Measurements from ENCODE around the gene LDLRAD3. TPM values are rescaled to one million over a fixed set of nuclear protein-coding genes. Genes with fewer than 3 reads are reported as not detected.
A peak's percentile ranks its signal among the peaks of the same experiment; 100 is the strongest.
"Not testable (repeated sequence)": the region's sequence is repeated elsewhere in the genome, so short reads cannot be mapped to it uniquely, and the experiment has no call there.

The LDLRAD3 gene, protein sequence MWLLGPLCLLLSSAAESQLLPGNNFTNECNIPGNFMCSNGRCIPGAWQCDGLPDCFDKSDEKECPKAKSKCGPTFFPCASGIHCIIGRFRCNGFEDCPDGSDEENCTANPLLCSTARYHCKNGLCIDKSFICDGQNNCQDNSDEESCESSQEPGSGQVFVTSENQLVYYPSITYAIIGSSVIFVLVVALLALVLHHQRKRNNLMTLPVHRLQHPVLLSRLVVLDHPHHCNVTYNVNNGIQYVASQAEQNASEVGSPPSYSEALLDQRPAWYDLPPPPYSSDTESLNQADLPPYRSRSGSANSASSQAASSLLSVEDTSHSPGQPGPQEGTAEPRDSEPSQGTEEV
- total RNA-seq, result 1 to 10 TPM in 1 of 2 donors, under 1 TPM in 1; 0.10 to 1.8 TPM

DNA sequence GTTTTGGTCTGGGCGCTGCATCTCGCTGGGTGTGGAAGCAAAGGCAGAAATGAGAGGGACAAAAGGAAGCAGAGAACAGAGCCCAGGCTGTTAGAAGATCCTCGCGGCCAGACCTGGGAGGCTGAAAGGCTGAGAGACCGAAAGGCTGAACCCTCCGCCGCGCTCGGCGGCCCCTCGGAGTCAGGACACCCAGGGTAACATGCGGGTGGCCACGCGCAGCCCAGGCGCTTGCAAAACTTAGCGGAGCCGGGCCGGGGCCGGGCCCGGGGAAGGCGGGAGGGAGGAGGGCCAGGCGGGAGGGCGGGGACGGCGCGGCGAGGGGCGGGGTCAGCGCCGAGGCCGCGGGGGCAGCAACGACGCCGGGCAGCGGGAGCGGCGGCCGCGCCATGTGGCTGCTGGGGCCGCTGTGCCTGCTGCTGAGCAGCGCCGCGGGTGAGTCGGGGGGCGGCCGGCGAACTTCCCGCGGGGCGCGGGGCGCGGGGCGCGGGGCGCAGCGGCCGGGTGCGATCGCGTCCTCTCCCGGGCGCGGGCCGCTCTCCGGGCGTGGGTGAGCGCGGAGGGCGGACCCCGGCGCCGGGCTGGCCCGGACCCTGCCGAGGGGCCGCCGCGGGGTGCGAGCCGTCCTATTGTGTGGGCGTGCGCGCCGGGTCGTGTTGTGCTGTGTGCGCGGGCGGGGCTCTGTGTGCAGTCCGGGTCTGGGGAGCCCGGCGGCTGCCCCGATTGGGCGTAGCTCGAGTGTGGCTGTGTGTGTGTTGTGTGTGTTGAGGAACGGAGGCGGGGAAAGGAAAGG, at the start of gene LDLRAD3:
TSS of gene LDLRAD3 (plus strand) at position 350 of the 790 bp plus-strand sequence. CDS start at position 387, 37 bp downstream.
- Mint-ChIP-seq H3K27me3 (peaks cover 22 to 48% of the 10 kb centered on the region in 2 donors), H3K27ac (no peak within 1 kb of the TSS), H3K4me1 (ENCODE audit: low read depth in 2 of 2) (peaks cover 5 to 8% of the 10 kb centered on the region in 2 donors), H3K4me3 (peak within 1 kb of the TSS; percentile 83), H3K36me3 (no peaks in the 10 kb centered on the region), H3K9me3 (no peaks in the 10 kb centered on the region)
- peak; percentile 90 to 93 for ATAC-seq
- peak; percentile 77 for DNase-seq (ENCODE audit: low spot score)

DNA sequence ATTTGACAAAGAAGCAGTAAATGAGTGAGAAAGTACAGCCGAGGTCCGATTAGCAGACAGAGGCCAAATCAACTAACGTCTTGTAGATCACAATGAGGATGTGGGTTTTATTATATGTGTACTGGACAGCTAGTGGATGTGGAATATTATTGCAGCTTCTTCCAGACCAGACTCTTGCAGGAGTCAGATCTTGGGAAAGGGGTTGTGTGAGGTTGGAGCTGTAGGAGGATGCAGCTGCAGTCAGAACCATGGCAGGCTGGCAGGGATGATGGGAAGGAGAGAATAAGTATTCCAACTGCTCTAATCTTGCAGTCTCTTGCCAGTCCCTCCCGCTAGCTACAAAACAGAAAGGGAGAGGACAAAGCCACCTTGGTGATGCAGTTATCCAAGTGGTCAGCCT, 46.8 kb upstream of the LDLRAD3 start:
- no peak for ATAC-seq
- no peaks in the 10 kb centered on the region for H3K9me3 Mint-ChIP-seq
- H3K4me1 Mint-ChIP-seq (ENCODE audit: low read depth in 2 of 2), result no peaks in the 10 kb centered on the region
- H3K27ac Mint-ChIP-seq, result no peak overlapping the region
- no peaks in the 10 kb centered on the region for H3K36me3 Mint-ChIP-seq
- no peak overlapping the region for H3K4me3 Mint-ChIP-seq
- H3K27me3 Mint-ChIP-seq, result peaks cover 7 to 10% of the 10 kb centered on the region in 2 donors
- no peak for DNase-seq (ENCODE audit: low spot score)

DNA sequence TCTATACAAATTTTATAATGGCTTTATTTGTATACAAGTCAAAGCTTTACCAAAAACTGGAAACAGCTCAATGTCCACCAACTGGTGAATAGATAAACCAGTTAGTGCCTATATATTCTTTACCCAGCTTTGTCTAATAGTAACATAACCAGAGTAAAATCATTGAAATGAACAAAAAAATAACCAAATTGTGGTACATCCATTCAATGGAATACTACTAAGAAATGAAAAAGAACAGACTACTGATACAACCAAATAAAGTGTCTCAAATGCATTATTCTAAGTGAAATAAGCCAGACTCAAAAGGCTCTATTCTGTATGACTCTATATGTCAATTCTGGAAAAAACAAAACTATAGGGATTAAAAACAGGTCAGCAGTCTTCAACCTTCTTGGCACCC, 40.9 kb upstream of the LDLRAD3 start:
- Mint-ChIP-seq H3K27ac (no peak overlapping the region), H3K36me3 (no peaks in the 10 kb centered on the region), H3K27me3 (peaks cover 0 to 8% of the 10 kb centered on the region in 2 donors), H3K4me3 (no peak overlapping the region), H3K4me1 (ENCODE audit: low read depth in 2 of 2) (peaks cover 0 to 3% of the 10 kb centered on the region in 2 donors), H3K9me3 (no peaks in the 10 kb centered on the region)
- ATAC-seq (no peak), DNase-seq (ENCODE audit: low spot score) (no peak)

DNA sequence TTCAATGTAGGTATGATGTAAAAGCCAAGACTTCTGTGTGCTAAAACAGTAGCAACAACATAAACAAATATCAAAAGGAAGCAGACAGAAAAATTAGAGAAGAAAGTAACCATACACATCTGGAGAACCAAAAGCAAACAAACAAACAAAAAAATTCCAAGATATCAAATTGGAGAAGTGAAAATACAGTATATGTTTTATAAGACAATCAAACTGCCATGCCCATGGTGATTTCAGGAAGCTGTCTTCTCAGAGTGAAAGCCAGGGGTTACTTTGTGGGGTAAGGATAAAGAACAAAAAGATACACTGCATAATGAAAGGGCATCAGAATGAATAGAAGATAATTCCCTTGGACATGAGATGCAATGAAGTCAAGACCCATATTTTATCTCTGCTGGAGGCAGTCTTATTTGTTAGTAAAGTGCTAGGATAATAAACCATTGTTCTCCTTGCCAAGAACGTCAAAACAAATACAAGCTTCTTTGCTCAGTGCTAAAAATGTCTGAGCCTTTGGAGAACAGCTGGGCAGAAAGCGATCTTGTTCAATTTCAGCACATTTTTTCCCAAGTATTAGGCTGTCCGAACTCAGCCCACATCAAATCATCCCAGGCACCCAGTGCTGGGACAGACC, 38.1 kb upstream of the LDLRAD3 start:
- Mint-ChIP-seq H3K4me3 (no peak overlapping the region), H3K9me3 (no peaks in the 10 kb centered on the region), H3K27me3 (peaks cover 0 to 10% of the 10 kb centered on the region in 2 donors), H3K4me1 (ENCODE audit: low read depth in 2 of 2) (peaks cover 0 to 3% of the 10 kb centered on the region in 2 donors), H3K27ac (no peak overlapping the region), H3K36me3 (no peaks in the 10 kb centered on the region)
- no peak for DNase-seq (ENCODE audit: low spot score)
- no peak for ATAC-seq

DNA sequence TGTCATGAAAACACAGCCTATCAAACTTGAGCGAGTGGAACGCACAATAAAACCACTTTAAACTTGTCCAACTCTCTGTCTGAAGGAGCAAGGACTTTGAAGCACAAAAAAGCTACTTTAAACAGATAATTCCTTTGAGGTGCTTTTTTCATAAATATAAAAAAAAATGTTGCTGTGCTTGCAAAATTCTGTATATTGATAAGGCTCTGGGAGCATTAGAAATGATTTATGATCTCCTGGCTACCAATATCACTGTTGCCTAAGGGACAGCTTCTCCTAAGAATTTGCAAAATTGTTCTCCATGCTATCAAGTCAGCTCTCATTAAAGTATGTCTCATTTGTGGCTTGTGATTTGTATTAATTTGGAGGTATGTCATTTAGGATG, 37.6 kb upstream of the LDLRAD3 start:
- peaks cover 0 to 3% of the 10 kb centered on the region in 2 donors for H3K4me1 Mint-ChIP-seq (ENCODE audit: low read depth in 2 of 2)
- H3K36me3 Mint-ChIP-seq, result no peaks in the 10 kb centered on the region
- H3K9me3 Mint-ChIP-seq, result no peaks in the 10 kb centered on the region
- peaks cover 0 to 10% of the 10 kb centered on the region in 2 donors for H3K27me3 Mint-ChIP-seq
- ATAC-seq (no peak), DNase-seq (ENCODE audit: low spot score) (no peak)
- no peak overlapping the region for H3K4me3 Mint-ChIP-seq
- no peak overlapping the region for H3K27ac Mint-ChIP-seq

DNA sequence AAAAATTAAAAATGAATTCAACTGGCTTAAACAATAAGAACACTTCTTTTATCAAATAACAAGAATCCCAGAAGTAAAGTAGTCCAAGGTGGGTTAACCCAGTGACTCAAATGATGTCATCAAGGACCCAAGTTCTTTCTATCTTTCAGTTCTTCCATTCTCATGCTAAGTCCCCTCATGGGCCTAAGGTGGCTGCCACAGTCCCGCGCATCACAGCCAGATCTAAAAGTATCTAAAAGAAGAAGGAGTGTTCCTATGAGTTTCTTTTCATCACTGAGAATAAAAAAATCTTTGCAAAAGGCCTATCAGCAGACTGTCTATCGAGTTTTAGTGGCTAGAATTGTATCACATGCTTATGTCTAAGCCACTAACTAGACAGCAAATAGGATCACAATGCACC, 37.2 kb upstream of the LDLRAD3 start:
- no peaks in the 10 kb centered on the region for H3K9me3 Mint-ChIP-seq
- H3K4me1 Mint-ChIP-seq (ENCODE audit: low read depth in 2 of 2), result peaks cover 3% of the 10 kb centered on the region in 2 donors
- no peak overlapping the region for H3K27ac Mint-ChIP-seq
- no peaks in the 10 kb centered on the region for H3K36me3 Mint-ChIP-seq
- no peak overlapping the region for H3K4me3 Mint-ChIP-seq
- DNase-seq (ENCODE audit: low spot score) (no peak), ATAC-seq (no peak)
- H3K27me3 Mint-ChIP-seq, result peaks cover 0 to 10% of the 10 kb centered on the region in 2 donors

DNA sequence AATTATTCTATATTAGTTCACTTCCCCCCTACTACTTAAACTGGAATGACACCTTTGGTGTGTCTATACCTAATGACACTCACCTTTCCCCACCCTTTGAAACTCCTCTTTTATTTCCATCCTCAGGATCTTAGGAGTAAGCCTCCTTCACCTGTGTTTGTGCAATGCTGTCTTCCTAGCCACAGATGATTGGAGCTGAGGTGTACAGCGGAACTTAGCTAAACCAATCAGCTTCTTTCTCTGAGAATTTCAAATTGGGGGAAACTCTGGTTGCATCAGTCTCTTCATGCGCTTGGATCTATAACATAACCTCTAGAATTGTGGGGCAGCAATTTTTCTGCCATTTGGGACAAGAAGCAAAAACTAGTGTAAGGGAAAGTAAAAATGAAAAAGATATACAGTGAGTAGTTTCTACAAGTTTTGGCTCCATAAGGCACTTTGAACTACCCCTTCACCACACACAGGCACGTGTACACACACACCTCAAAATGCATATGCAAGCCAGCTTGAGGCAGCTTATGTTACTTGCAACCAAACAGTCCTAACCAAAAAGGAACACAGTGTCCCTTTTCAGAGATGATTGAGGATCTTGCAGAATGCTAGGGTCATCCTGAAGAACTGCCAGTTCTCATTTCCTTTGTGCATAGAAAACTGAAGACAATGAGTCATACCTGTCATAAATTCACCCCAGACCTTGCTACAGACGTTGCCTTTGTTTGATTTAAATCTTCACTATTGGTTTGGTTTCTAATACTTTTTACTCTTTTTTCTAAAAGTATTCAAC, 36.0 kb upstream of the LDLRAD3 start:
- Mint-ChIP-seq H3K4me3 (no peak overlapping the region), H3K4me1 (ENCODE audit: low read depth in 2 of 2) (peaks cover 3% of the 10 kb centered on the region in 2 donors), H3K9me3 (no peaks in the 10 kb centered on the region), H3K36me3 (no peaks in the 10 kb centered on the region), H3K27me3 (peaks cover 0 to 10% of the 10 kb centered on the region in 2 donors), H3K27ac (no peak overlapping the region)
- no peak for DNase-seq (ENCODE audit: low spot score)
- peak in 1 of 2 donors; percentile 41 for ATAC-seq

DNA sequence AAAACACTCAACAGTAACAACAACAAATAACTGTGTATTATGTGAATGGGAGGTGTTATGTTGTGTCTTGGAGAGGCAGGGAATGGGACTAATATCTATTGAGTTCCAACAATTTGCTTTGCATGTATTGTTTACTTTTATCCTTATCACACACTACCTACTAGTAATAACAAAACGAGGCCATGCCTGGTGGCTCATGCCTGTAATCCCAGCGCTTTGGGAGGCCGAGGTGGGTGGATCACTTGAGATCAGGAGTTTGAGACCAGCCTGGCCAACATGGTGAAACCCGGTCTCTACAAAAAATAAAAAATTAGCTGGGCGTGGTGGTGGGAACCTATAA, 35.5 kb upstream of the LDLRAD3 start:
- H3K36me3 Mint-ChIP-seq; H3K27ac Mint-ChIP-seq; H3K4me1 Mint-ChIP-seq (ENCODE audit: low read depth in 2 of 2); H3K9me3 Mint-ChIP-seq; H3K4me3 Mint-ChIP-seq; ATAC-seq; DNase-seq (ENCODE audit: low spot score): not testable (repeated sequence)
- H3K27me3 Mint-ChIP-seq, result peaks cover 0 to 10% of the 10 kb centered on the region in 2 donors

DNA sequence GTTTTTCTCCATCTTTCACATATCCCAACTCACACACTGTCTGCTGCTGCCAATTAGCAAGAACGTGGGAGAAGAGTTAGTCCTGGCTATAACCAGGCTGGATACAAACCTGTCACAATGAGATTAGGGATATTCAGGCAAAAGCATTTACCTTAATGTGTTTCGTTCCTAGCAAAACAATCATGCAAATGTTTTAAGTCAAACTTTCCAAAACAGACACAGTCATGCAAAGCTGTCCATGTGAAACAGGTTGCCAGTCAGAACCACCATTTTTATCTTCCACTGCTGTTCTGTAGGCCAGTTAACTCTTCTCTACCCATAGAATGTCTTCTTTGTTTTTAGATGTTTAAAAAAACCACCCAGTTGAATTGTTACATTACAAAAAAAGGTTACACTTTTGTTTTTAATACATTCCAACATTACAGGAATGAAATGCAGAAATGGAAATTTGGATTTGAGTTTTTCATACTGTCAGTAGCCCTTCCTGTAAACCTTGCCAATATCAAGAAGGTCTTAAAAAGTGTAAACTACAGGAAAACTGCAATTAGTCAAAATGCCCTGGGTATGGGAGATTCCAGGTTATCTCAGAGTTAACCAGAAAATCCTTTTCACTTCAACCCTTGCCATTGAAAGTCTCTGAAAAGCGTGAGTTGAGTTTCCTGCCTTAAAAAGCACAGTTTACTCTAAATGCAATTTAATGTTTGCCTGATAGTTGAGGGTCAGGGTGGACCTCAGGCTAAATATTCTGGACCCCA, 34.2 kb upstream of the LDLRAD3 start:
- H3K4me1 Mint-ChIP-seq (ENCODE audit: low read depth in 2 of 2), result peaks cover 3% of the 10 kb centered on the region in 2 donors
- H3K4me3 Mint-ChIP-seq, result no peak overlapping the region
- no peak overlapping the region for H3K27ac Mint-ChIP-seq
- DNase-seq (ENCODE audit: low spot score) (no peak), ATAC-seq (no peak)
- no peaks in the 10 kb centered on the region for H3K9me3 Mint-ChIP-seq
- no peaks in the 10 kb centered on the region for H3K36me3 Mint-ChIP-seq
- H3K27me3 Mint-ChIP-seq, result peaks cover 0 to 10% of the 10 kb centered on the region in 2 donors

DNA sequence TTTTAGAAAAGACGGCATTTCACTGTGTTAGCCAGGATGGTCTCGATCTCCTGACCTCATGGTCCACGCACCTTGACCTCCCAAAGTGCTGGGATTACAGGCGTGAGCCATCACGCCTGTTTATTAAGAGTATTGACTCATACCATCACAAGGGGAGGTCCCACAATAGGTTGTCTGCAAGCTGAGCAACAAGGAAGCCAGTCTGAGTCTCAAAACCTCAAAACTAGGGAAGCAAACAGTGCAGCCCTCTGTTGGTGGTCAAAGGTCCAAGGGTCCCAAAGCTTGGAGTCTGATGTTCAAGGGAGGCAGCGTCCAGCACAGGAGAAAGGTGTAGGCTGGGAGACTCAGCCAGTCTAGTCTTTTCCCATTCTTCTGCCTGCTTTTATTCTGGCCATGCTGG, 32.8 kb upstream of the LDLRAD3 start:
- DNase-seq (ENCODE audit: low spot score) (no peak), ATAC-seq (no peak)
- H3K27me3 Mint-ChIP-seq, result peaks cover 0 to 6% of the 10 kb centered on the region in 2 donors
- peaks cover 0 to 3% of the 10 kb centered on the region in 2 donors for H3K4me1 Mint-ChIP-seq (ENCODE audit: low read depth in 2 of 2)
- no peak overlapping the region for H3K27ac Mint-ChIP-seq
- H3K36me3 Mint-ChIP-seq, result no peaks in the 10 kb centered on the region
- no peaks in the 10 kb centered on the region for H3K9me3 Mint-ChIP-seq
- no peak overlapping the region for H3K4me3 Mint-ChIP-seq

DNA sequence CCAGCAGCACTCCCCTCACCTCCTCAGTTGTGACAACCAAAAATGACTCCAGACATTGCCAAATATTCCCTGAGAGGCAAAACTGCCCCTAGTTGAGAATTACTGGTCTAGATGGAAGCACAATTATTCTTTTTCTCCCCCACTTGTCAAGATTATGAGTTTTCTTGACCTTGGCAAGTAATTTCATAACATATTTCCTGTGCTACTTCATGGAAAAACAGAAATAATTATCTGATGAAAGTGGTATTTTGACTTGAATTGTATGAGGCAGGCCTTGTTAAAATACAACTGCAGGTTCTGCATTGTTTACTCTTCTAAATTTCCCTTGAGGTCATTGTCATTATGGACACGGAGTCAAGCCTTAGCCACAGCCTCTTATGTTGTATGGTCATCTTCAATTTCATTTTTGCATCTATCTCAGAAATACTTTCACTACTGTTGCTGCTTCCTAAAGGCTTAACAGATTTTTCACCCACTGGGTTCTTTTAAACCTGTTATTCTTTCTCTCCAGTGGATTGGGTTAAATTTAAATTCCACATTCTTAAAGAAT, 32.2 kb upstream of the LDLRAD3 start:
- Mint-ChIP-seq H3K4me1 (ENCODE audit: low read depth in 2 of 2) (peaks cover 0 to 3% of the 10 kb centered on the region in 2 donors), H3K36me3 (no peaks in the 10 kb centered on the region), H3K9me3 (no peaks in the 10 kb centered on the region), H3K4me3 (no peak overlapping the region), H3K27me3 (peaks cover 0 to 7% of the 10 kb centered on the region in 2 donors), H3K27ac (no peak overlapping the region)
- DNase-seq (ENCODE audit: low spot score), result no peak
- ATAC-seq, result no peak

DNA sequence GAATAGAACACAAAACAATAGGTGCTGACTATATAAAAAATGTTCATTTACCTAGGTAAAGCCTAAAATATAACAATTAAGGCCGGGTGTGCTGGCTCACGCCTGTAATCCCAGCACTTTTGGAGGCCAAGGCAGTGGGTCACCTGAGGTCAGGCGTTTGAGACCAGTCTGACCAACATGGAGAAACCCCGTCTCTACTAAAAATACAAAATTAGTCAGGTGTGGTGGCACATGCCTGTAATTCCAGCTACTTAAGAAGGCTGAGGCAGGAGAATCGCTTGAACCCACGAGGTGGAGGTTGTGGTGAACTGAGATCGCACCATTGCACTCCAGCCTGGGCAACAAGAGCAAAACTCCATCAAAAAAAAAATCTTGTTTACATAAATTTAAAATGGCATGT, 31.4 kb upstream of the LDLRAD3 start:
- ATAC-seq; H3K4me1 Mint-ChIP-seq (ENCODE audit: low read depth in 2 of 2); H3K27me3 Mint-ChIP-seq; H3K4me3 Mint-ChIP-seq; H3K27ac Mint-ChIP-seq; DNase-seq (ENCODE audit: low spot score); H3K36me3 Mint-ChIP-seq; H3K9me3 Mint-ChIP-seq: not testable (repeated sequence)
